K562 (cell line): ENCODE measurements around the gene CD4. TPM values are rescaled to one million over a fixed set of nuclear protein-coding genes. Genes with fewer than 3 reads are reported as not detected.

Experiments used
- ATAC-seq: fragments of 200-7000 bp; cut with Tn5 transposase; 3 replicates; pipeline ENCODE4 v1.9.1; 2020; ENCODE audit warnings: moderate library complexity
- BruUV-seq: library from RNA; stranded (reverse); fragments of 400-500 nt; replicated peaks from 2 replicates; lab custom pipeline; 2021; lab: Mats Ljungman, UMichigan
- CTCF ChIA-PET: fragments of 300-600 bp; formaldehyde crosslinking; extraction: SDS; loops from one replicate; lab custom pipeline; 2021; ENCODE audit warnings: low intra/inter-chr PET ratio; lab: Yijun Ruan, JAX
- POLR2A ChIA-PET: fragments of 300-600, 350-650 bp; sonication (Branson Sonifier 250); formaldehyde crosslinking; extraction: SDS; loops from one replicate; lab custom pipeline; 2021; ENCODE audit warnings: antibody characterized with exemption, inconsistent platforms; lab: Yijun Ruan, JAX
- DNase-seq, 4 experiments: peaks; one replicate each; pipeline versions ENCODE4 v3.0.0 to v3.0.0-alpha.2; 2011 to 2018; ENCODE audit warnings: low spot score in 3 of 4, mixed read lengths in 3 of 4; ENCODE audit errors: extremely low read depth in 1 of 4
- FAIRE-seq: peaks from 2 replicates; lab custom pipeline; 2011; peaks lifted over from hg19 to GRCh38; lab: Jason Lieb, UNC
- H2AFZ ChIP-seq: 2 replicates; pipeline ENCODE4 v1.6.0; 2011; ENCODE audit warnings: low read depth, low read length, control low read depth, inconsistent platforms
- H3K27ac ChIP-seq: fragments of 200-600 bp; 3 replicates; pipeline ENCODE4 v1.8.0; 2011; ENCODE audit warnings: low read depth, mild to moderate bottlenecking, control low read depth, inconsistent platforms, low read length, moderate library complexity, mixed read lengths; ENCODE audit errors: extremely low read depth
- H3K27me3 ChIP-seq, 2 experiments: fragments of 300-600 bp in 1 of 2; 2 replicates in 1 of 2; 3 replicates in 1 of 2; pipeline versions ENCODE4 v1.6.0 to v1.8.0; 2011; ENCODE audit warnings: inconsistent platforms in 2 of 2, low read length in 2 of 2, mild to moderate bottlenecking in 1 of 2, mixed read lengths in 1 of 2, moderate library complexity in 1 of 2; ENCODE audit not compliant: control insufficient read depth in 2 of 2, insufficient read depth in 2 of 2
- H3K36me3 ChIP-seq: fragments of 300-600 bp; 3 replicates; pipeline ENCODE4 v1.8.0; 2011; ENCODE audit warnings: mild to moderate bottlenecking, low read length, inconsistent platforms; ENCODE audit not compliant: control insufficient read depth, insufficient read depth
- H3K4me1 ChIP-seq, 2 experiments: fragments of 200-600 bp in 1 of 2; replicated peaks in 1 of 2; 2 replicates in 1 of 2; 3 replicates in 1 of 2; pipeline versions ENCODE4 v1.5.1 to v1.8.0; 2011; ENCODE audit warnings: inconsistent platforms in 2 of 2, low read length in 2 of 2, mild to moderate bottlenecking in 1 of 2, mixed read lengths in 1 of 2, moderate library complexity in 1 of 2; ENCODE audit not compliant: control insufficient read depth in 2 of 2, insufficient read depth in 2 of 2
- H3K4me2 ChIP-seq: 2 replicates; pipeline ENCODE4 v1.6.1; 2011; ENCODE audit warnings: low read length, control low read depth, inconsistent platforms, mixed read lengths; ENCODE audit not compliant: insufficient read depth
- H3K4me3 ChIP-seq: fragments of 200-600 bp; sonication (generic), shearing (Covaris generic); 2 replicates; pipeline ENCODE4 v1.5.1; 2016; ENCODE audit warnings: control low read depth, inconsistent platforms
- H3K79me2 ChIP-seq: fragments of 200-600 bp; 3 replicates; pipeline ENCODE4 v1.8.0; 2011; ENCODE audit warnings: low read length, inconsistent platforms; ENCODE audit not compliant: control insufficient read depth, insufficient read depth
- H3K9ac ChIP-seq, 2 experiments: 2 replicates each; pipeline versions ENCODE4 v1.6.0 to v1.6.1; 2011; ENCODE audit warnings: low read depth in 2 of 2, low read length in 2 of 2, control low read depth in 1 of 2, inconsistent platforms in 1 of 2, mild to moderate bottlenecking in 1 of 2, mixed read lengths in 1 of 2; ENCODE audit not compliant: insufficient read depth in 1 of 2
- H3K9me1 ChIP-seq: one replicate; pipeline ENCODE4 v1.6.0; 2011; ENCODE audit warnings: inconsistent platforms, mild to moderate bottlenecking, low read length, moderate library complexity; ENCODE audit not compliant: control insufficient read depth, insufficient read depth
- H3K9me3 ChIP-seq: replicated peaks from 2 replicates; pipeline ENCODE4 v1.5.1; 2011; ENCODE audit warnings: low read depth, low read length, inconsistent platforms; ENCODE audit not compliant: control insufficient read depth, insufficient read depth
- H4K20me1 ChIP-seq: replicated peaks from 2 replicates; pipeline ENCODE4 v1.6.1; 2011; ENCODE audit warnings: low read length, inconsistent platforms, mixed read lengths; ENCODE audit not compliant: control insufficient read depth, insufficient read depth
- ERF ChIP-seq: fragments of 450-650 bp; formaldehyde crosslinking; IDR thresholded peaks from 2 replicates; pipeline ENCODE4 v1.4.0; 2020; ENCODE audit warnings: mild to moderate bottlenecking, mixed read lengths
- FOSL1 ChIP-seq: fragments of 200-800 bp; sonication (Bioruptor generic); conservative IDR thresholded peaks from 2 replicates; pipeline ENCODE4 v1.6.1; 2016; ENCODE audit warnings: missing genetic modification characterization, missing compliant biosample characterization
- HMGXB4 ChIP-seq: sonication (generic); formaldehyde crosslinking; IDR thresholded peaks from 2 replicates; pipeline ENCODE4 v1.8.1; 2023; ENCODE audit warnings: mild to moderate bottlenecking, missing genetic modification reagents
- RBFOX2 ChIP-seq: fragments of 200-400 bp; formaldehyde crosslinking; IDR thresholded peaks from 2 replicates; pipeline ENCODE4 v1.6.1; 2017; ENCODE audit warnings: low read depth, mild to moderate bottlenecking, low read length, moderate library complexity
- STAT5B ChIP-seq: fragments of 250-450 bp; sonication (Bioruptor Pico); IDR thresholded peaks from 2 replicates; pipeline ENCODE4 v1.8.0; 2021; ENCODE audit warnings: mild to moderate bottlenecking, inconsistent platforms
- ZNF740 ChIP-seq, 3 experiments: fragments of 200-800 bp in 1 of 3; sonication (Bioruptor generic) in 1 of 3; sonication (generic) in 1 of 3; formaldehyde crosslinking in 1 of 3; IDR thresholded peaks; 2 replicates each; pipeline versions ENCODE4 v1.6.1 to v1.8.0; 2016 to 2022; ENCODE audit warnings: mild to moderate bottlenecking in 2 of 3, missing compliant biosample characterization in 2 of 3, missing genetic modification characterization in 2 of 3, missing genetic modification reagents in 1 of 3
- WGBS: fragments of 100-300 bp; shearing (Covaris generic); methylation state at CpG from one replicate; pipeline ENCODE4 v1.1.6; 2016; ENCODE audit warnings: low coverage, mixed read lengths; ENCODE audit not compliant: insufficient coverage; ENCODE audit errors: missing lambda C conversion rate; 5-methylcytosine and 5-hydroxymethylcytosine counted together
- in situ Hi-C: fragments of 300-500 bp; cut with MboI; formaldehyde crosslinking; loops from 4 replicates; pipeline ENCODE4 v1.15.0; 2018; ENCODE audit warnings: inconsistent platforms, mixed read lengths
- intact Hi-C: fragments of 100-400 bp; cut with micrococcal nuclease; formaldehyde crosslinking; loops from 2 replicates; pipeline ENCODE4 v1.14.2; 2022
- polyA plus RNA-seq, 8 experiments: library from polyadenylated mRNA; depleted of rRNA in 4 of 8; stranded (reverse) in 5 of 8; unstranded in 3 of 8; fragments of >200 nt; fragmentation: Nextera tagmentation in 2 of 8; fragmentation: Illumina TruSeq in 1 of 8; extraction: Ambion mirVana in 2 of 8; extraction: Trizol in 1 of 8; gene quantifications; 2 replicates each; pipeline versions ENCODE4 v1.2.1 to v1.2.3, GENCODE V29; 2011 to 2014; ENCODE audit warnings: inconsistent platforms in 1 of 8, missing spikeins in 1 of 8
- total RNA-seq, 7 experiments: library from RNA; depleted of rRNA in 6 of 7; stranded (reverse); fragments of >200 nt in 6 of 7; fragmentation: Illumina TruSeq in 2 of 7; extraction: Trizol in 2 of 7; gene quantifications; 2 replicates each; pipeline versions ENCODE4 v1.2.1 to v1.2.3, GENCODE V29; 2011 to 2021; ENCODE audit warnings: low replicate concordance in 1 of 7

CD4 gene
- total and polyA plus RNA-seq, 9 of the 15 experiments (the other 6 are each of a cell fraction or from before 2014, with no cell fraction given): 0.06 to 0.27 (median 0.09) TPM; not detected in 5

- no TSS peak for BruUV-seq
- H3K9me1 ChIP-seq: peaks cover 3% of the 10 kb centered on the region
- H3K27me3 ChIP-seq: no peaks in the 10 kb centered on the region
- intact Hi-C loops: no loop called here
- no peaks in the 10 kb centered on the region for H3K9me3 ChIP-seq
- 14% methylated on average over 3 of the region's 4 CpGs for WGBS
- H3K27ac ChIP-seq: peak overlapping the region; percentile 56; the same call in 2 of the 3 replicates
- POLR2A ChIA-PET: interaction anchor here (1.5 kb wide), 1 partner anchor 23 kb away, joined by 3 read pairs; the partner anchor contains the start of gene COPS7A
- CTCF ChIA-PET: no interaction called here
- no peak overlapping the region for H2AFZ ChIP-seq
- H3K4me1 ChIP-seq: peaks cover 16 to 29% of the 10 kb centered on the region in 2 experiments; a peak in 4 of 5 replicates
- FAIRE-seq (no peak), ATAC-seq (no peak; the same call in 2 of the 3 replicates), DNase-seq (no peak)
- no peak overlapping the region for H3K4me2 ChIP-seq
- H3K36me3 ChIP-seq: peaks cover 65% of the 10 kb centered on the region; the same call in 2 of the 3 replicates
- peaks cover 20% of the 10 kb centered on the region for H3K79me2 ChIP-seq
- TF ChIP-seq ZNF740 (CRISPR knock-in tag; IDR thresholded peaks at IDR 0.05) (no peak), ZNF740 (tag; IDR thresholded peaks at IDR 0.05) (no peak), FOSL1 (tag) (peak; percentile 46; the same call in 1 of the 2 replicates)
- in situ Hi-C loops: no loop called here
- H3K4me3 ChIP-seq: no peak overlapping the region
- peak overlapping the region in 1 of 2 experiments; percentile 64; a peak in 1 of 4 replicates for H3K9ac ChIP-seq
- peaks cover 5% of the 10 kb centered on the region; the same call in 1 of the 2 replicates for H4K20me1 ChIP-seq
Measured at GRCh38 chr12:6747216-6747615, 42.1 kb upstream of the CD4 start.

- Histone ChIP-seq H3K4me2 (no peak overlapping the region), H3K9ac (no peak overlapping the region), H2AFZ (no peak overlapping the region), H3K27ac (no peak overlapping the region), H3K9me1 (peaks cover 3% of the 10 kb centered on the region)
- CTCF ChIA-PET: no interaction called here
- TF ChIP-seq STAT5B (CRISPR knock-in tag) (no peak), HMGXB4 (CRISPR knock-in tag) (no peak), RBFOX2 (peak; percentile 49), ERF (CRISPR knock-in tag) (no peak)
- TF ChIP-seq, all 486 proteins: peak for 1
- POLR2A ChIA-PET: interaction anchor here (0.6 to 0.9 kb wide), 2 partner anchors 11 to 62 kb away, joined by 3 to 4 read pairs; no protein-coding TSS in a partner anchor
- WGBS: 91% methylated on average over 7 of the region's 28 CpGs
- intact Hi-C loops (no loop called here), in situ Hi-C loops (no loop called here)
- DNase-seq: no peak
- Histone ChIP-seq H3K9me3 (no peaks in the 10 kb centered on the region), H3K36me3 (peaks cover 65% of the 10 kb centered on the region; the same call in 2 of the 3 replicates), H3K79me2 (peaks cover 31% of the 10 kb centered on the region), H3K4me3 (no peak overlapping the region), H3K4me1 (peaks cover 28 to 29% of the 10 kb centered on the region in 2 experiments), H4K20me1 (peaks cover 5% of the 10 kb centered on the region; the same call in 1 of the 2 replicates), H3K27me3 (no peaks in the 10 kb centered on the region)
- BruUV-seq: no TSS peak
- ATAC-seq: no peak
- FAIRE-seq: no peak
Measured at GRCh38 chr12:6748761-6749160, 40.6 kb upstream of the CD4 start.
